ENCODE results near the gene AFDN. TPM values are rescaled to one million over a fixed set of nuclear protein-coding genes. Genes with fewer than 3 reads are reported as not detected.

The AFDN gene
- total and polyA plus RNA-seq, 2 of the 8 experiments (the other 6 are each of a cell fraction or from before 2014, with no cell fraction given) = 53.4 to 192 TPM

DNA sequence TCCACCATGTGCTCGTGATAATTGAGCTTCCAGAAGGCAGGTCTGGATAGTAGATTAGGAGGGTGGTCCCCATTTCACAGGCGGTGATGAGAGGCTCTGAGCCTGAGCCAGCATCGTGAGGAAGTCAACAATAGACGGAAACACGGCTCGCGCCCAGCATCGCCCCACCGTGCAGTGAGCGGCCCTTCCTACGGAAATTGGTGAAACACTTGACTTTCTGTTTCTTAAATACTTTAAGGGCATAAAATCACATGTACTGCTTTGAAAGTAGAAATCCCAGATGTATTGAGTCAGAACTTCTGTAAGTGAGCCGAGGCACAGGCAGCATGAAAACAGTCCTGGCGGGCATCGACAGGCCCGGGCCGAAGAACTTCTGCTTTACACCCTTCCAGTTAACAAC is 166.5 kb downstream of the AFDN start (continued):
- TF ChIP-seq SIN3A (conservative IDR thresholded peaks at IDR 0.05 in 1 of 2, IDR thresholded peaks at IDR 0.05 in 1 of 2; ENCODE audit: low read depth in 1 of 2, low read length in 2 of 2) = no peak
- no peak for TF ChIP-seq E2F6 (IDR thresholded peaks at IDR 0.05)
- no peak for TF ChIP-seq SIX5 (IDR thresholded peaks at IDR 0.05; ENCODE audit: low read depth, low read length)

Measured in H1 (cell line).